Stimulated activated CD4-positive, alpha-beta T cell treated with anti-CD3 and anti-CD28 coated beads, Interleukin-15, amount 100 ng/mL, for 48 hours (primary cell): ENCODE data around the gene SEC22C.

Experiments
- DNase-seq, 2 donors: peaks; one replicate each; pipeline ENCODE4 v3.0.0-alpha.2; 2020; ENCODE audit warnings: low read depth in 2 of 2

SEC22C gene

GRCh38 chr3:42498034-42498433 lies 83.7 kb downstream of the SEC22C start:
- no peak for DNase-seq
